GM23338 (cell line): ENCODE data around the gene KCNK17. TPM values are rescaled to one million over a fixed set of nuclear protein-coding genes. Genes with fewer than 3 reads are reported as not detected.

Source experiments
- ATAC-seq: fragments of 200-7000 bp; cut with Tn5 transposase; 3 replicates; pipeline ENCODE4 v1.9.1; 2020
- DNase-seq: peaks from one replicate; pipeline ENCODE4 v3.0.0-alpha.2; 2015; ENCODE audit warnings: low spot score
- H2AFZ ChIP-seq: fragments of 200-600 bp; sonication (generic); 2 replicates; pipeline ENCODE4 v1.8.0; 2016; ENCODE audit warnings: antibody characterized with exemption, mild to moderate bottlenecking, moderate library complexity
- H3F3A ChIP-seq: fragments of 200-600 bp; sonication (generic); replicated peaks from 2 replicates; pipeline ENCODE4 v1.8.0; 2017; ENCODE audit warnings: antibody characterized with exemption, mixed run types, low read depth
- H3K27ac ChIP-seq: fragments of 200-600 bp; sonication (generic); 2 replicates; pipeline ENCODE4 v1.6.1; 2016; ENCODE audit warnings: low read depth
- H3K27me3 ChIP-seq: fragments of 200-600 bp; sonication (generic); 2 replicates; pipeline ENCODE4 v1.8.0; 2016; ENCODE audit warnings: mild to moderate bottlenecking, mixed run types, moderate library complexity; ENCODE audit not compliant: insufficient read depth
- H3K36me3 ChIP-seq: fragments of 200-600 bp; sonication (generic); 2 replicates; pipeline ENCODE4 v1.8.0; 2016; ENCODE audit warnings: mild to moderate bottlenecking; ENCODE audit not compliant: insufficient read depth
- H3K4me1 ChIP-seq: fragments of 200-600 bp; sonication (generic); 2 replicates; pipeline ENCODE4 v1.8.0; 2016; ENCODE audit warnings: mild to moderate bottlenecking, moderate library complexity; ENCODE audit not compliant: insufficient read depth
- H3K4me2 ChIP-seq: fragments of 200-600 bp; sonication (generic); 2 replicates; pipeline ENCODE4 v1.7.1; 2017; ENCODE audit warnings: mixed run types
- H3K4me3 ChIP-seq: fragments of 200-600 bp; sonication (generic); 2 replicates; pipeline ENCODE4 v1.6.1; 2016; ENCODE audit warnings: mixed run types
- H3K79me2 ChIP-seq: fragments of 200-600 bp; sonication (generic); replicated peaks from 2 replicates; pipeline ENCODE4 v1.8.0; 2017; ENCODE audit warnings: mild to moderate bottlenecking; ENCODE audit not compliant: insufficient read depth
- H3K9me2 ChIP-seq: fragments of 200-600 bp; sonication (generic); 2 replicates; pipeline ENCODE4 v1.8.0; 2017; ENCODE audit not compliant: insufficient read depth
- H4K20me1 ChIP-seq: fragments of 200-600 bp; sonication (generic); replicated peaks from 2 replicates; pipeline ENCODE4 v1.8.0; 2017; ENCODE audit warnings: mild to moderate bottlenecking; ENCODE audit not compliant: insufficient read depth
- H3K27ac Mint-ChIP-seq: 2 replicates; pipeline ENCODE4 v1.8.0; 2020; ENCODE audit warnings: inconsistent platforms, mild to moderate bottlenecking, moderate library complexity, mixed read lengths
- H3K27me3 Mint-ChIP-seq: 3 replicates; pipeline ENCODE4 v1.8.0; 2022; ENCODE audit warnings: low read depth, mild to moderate bottlenecking, moderate library complexity, mixed read lengths, inconsistent platforms; ENCODE audit not compliant: insufficient read depth, poor library complexity
- H3K36me3 Mint-ChIP-seq: 3 replicates; pipeline ENCODE4 v1.8.0; 2021; ENCODE audit warnings: low read depth, mild to moderate bottlenecking, inconsistent platforms, moderate library complexity, mixed read lengths
- H3K4me1 Mint-ChIP-seq: 3 replicates; pipeline ENCODE4 v1.8.0; 2020; ENCODE audit warnings: mild to moderate bottlenecking, inconsistent platforms, mixed read lengths
- H3K4me3 Mint-ChIP-seq: 3 replicates; pipeline ENCODE4 v1.8.0; 2021; ENCODE audit warnings: moderate library complexity, mild to moderate bottlenecking, inconsistent platforms, mixed read lengths
- H3K9me3 Mint-ChIP-seq: 3 replicates; pipeline ENCODE4 v1.8.0; 2020; ENCODE audit warnings: moderate library complexity, mild to moderate bottlenecking, inconsistent platforms, mixed read lengths
- CTCF ChIP-seq, 2 experiments: fragments of 200-600 bp in 1 of 2; sonication (generic) in 1 of 2; conservative IDR thresholded peaks; 2 replicates each; pipeline versions ENCODE4 v1.5.1 to v1.6.1; 2016 to 2017; ENCODE audit warnings: antibody characterized with exemption in 2 of 2, low read depth in 2 of 2, mild to moderate bottlenecking in 2 of 2, moderate library complexity in 1 of 2
- EZH2 ChIP-seq: fragments of 200-600 bp; sonication (generic); IDR thresholded peaks from one replicate; pipeline ENCODE4 v1.8.0; 2017; ENCODE audit warnings: antibody characterized with exemption, mild to moderate bottlenecking, low read depth; ENCODE audit not compliant: unreplicated experiment
- NANOG ChIP-seq: IDR thresholded peaks from 2 replicates; pipeline ENCODE4 v1.6.1; 2016; ENCODE audit warnings: antibody characterized with exemption, borderline replicate concordance
- POLR2AphosphoS5 ChIP-seq: IDR thresholded peaks from 2 replicates; pipeline ENCODE4 v1.6.1; 2016; ENCODE audit warnings: antibody characterized with exemption, low read depth
- REST ChIP-seq: IDR thresholded peaks from one replicate; pipeline ENCODE4 v1.6.1; 2018; ENCODE audit warnings: antibody characterized with exemption; ENCODE audit not compliant: unreplicated experiment
- polyA plus RNA-seq: library from polyadenylated mRNA; unstranded; fragments of >200 nt; fragmentation: Nextera tagmentation; extraction: Ambion mirVana; gene quantifications from 2 replicates; pipeline ENCODE4 v1.2.1, GENCODE V29; 2016
- total RNA-seq: library from RNA; depleted of rRNA; stranded (reverse); fragments of >200 nt; shearing (Covaris generic); gene quantifications from 2 replicates; pipeline ENCODE4 v1.2.3, GENCODE V29; 2014

The KCNK17 gene
- total and polyA plus RNA-seq, 2 experiments from 2014 or later = 2.2 to 3.1 TPM

- Mint-ChIP-seq H3K36me3 (no peaks in the 10 kb centered on the region), H3K4me3 (no peak overlapping the region; the same call in 2 of the 3 replicates), H3K4me1 (peaks cover 20% of the 10 kb centered on the region), H3K27ac (no peak overlapping the region), H3K27me3 (peaks cover 2% of the 10 kb centered on the region), H3K9me3 (no peaks in the 10 kb centered on the region; the same call in 2 of the 3 replicates)
- H3K36me3 ChIP-seq = no peaks in the 10 kb centered on the region
- H4K20me1 ChIP-seq = no peaks in the 10 kb centered on the region
- H3K27ac ChIP-seq = no peak overlapping the region
- no peaks in the 10 kb centered on the region for H3F3A ChIP-seq
- no peak for TF ChIP-seq CTCF (conservative IDR thresholded peaks at IDR 0.05; ENCODE audit: low read depth in 2 of 2)
- TF ChIP-seq REST = no peak
- no peaks in the 10 kb centered on the region for H3K27me3 ChIP-seq
- H3K4me3 ChIP-seq = no peak overlapping the region
- no peaks in the 10 kb centered on the region for H3K79me2 ChIP-seq
- H3K4me1 ChIP-seq = peaks cover 6% of the 10 kb centered on the region
- no peak overlapping the region for H2AFZ ChIP-seq
- ATAC-seq (no peak), DNase-seq (no peak)
- H3K9me2 ChIP-seq = no peaks in the 10 kb centered on the region
- H3K4me2 ChIP-seq = no peak overlapping the region
Observed at GRCh38 chr6:39304951-39305350, 9.3 kb downstream of the KCNK17 start.

- TF ChIP-seq EZH2 (no peak), NANOG (no peak), POLR2AphosphoS5 (no peak), CTCF (conservative IDR thresholded peaks at IDR 0.05; ENCODE audit: low read depth in 2 of 2) (peak in 1 of 2 experiments; percentile 4; a peak in 1 of 4 replicates)
- H3K4me2 ChIP-seq = no peak overlapping the region
- Mint-ChIP-seq H3K27ac (no peak overlapping the region), H3K4me1 (peaks cover 20% of the 10 kb centered on the region), H3K9me3 (no peaks in the 10 kb centered on the region; the same call in 2 of the 3 replicates), H3K36me3 (no peaks in the 10 kb centered on the region), H3K27me3 (no peaks in the 10 kb centered on the region), H3K4me3 (no peak overlapping the region)
- H2AFZ ChIP-seq = no peak overlapping the region
- H3K4me3 ChIP-seq = no peak overlapping the region
- H3K36me3 ChIP-seq = no peaks in the 10 kb centered on the region
- no peaks in the 10 kb centered on the region for H4K20me1 ChIP-seq
- H3K9me2 ChIP-seq = no peaks in the 10 kb centered on the region
- no peaks in the 10 kb centered on the region for H3F3A ChIP-seq
- H3K27me3 ChIP-seq = no peaks in the 10 kb centered on the region
- ATAC-seq (peak; percentile 5; the same call in 2 of the 3 replicates), DNase-seq (no peak)
- H3K27ac ChIP-seq = no peak overlapping the region
- H3K79me2 ChIP-seq = no peaks in the 10 kb centered on the region
- H3K4me1 ChIP-seq = peaks cover 6% of the 10 kb centered on the region
Observed at GRCh38 chr6:39303425-39304153, 10.6 kb downstream of the KCNK17 start.
